K562 (cell line): ENCODE results near the gene TARP.
"Not testable (repeated sequence)": the region's sequence is repeated elsewhere in the genome, so short reads cannot be mapped to it uniquely, and the experiment has no call there.

ENCODE experiments used
- ATAC-seq: fragments of 200-7000 bp; cut with Tn5 transposase; 3 replicates; pipeline ENCODE4 v1.9.1; 2020; ENCODE audit warnings: moderate library complexity
- BruUV-seq: library from RNA; stranded (reverse); fragments of 400-500 nt; replicated peaks from 2 replicates; lab custom pipeline; 2021; lab: Mats Ljungman, UMichigan
- CTCF ChIA-PET: fragments of 300-600 bp; formaldehyde crosslinking; extraction: SDS; loops from one replicate; lab custom pipeline; 2021; ENCODE audit warnings: low intra/inter-chr PET ratio; lab: Yijun Ruan, JAX
- POLR2A ChIA-PET: fragments of 300-600, 350-650 bp; sonication (Branson Sonifier 250); formaldehyde crosslinking; extraction: SDS; loops from one replicate; lab custom pipeline; 2021; ENCODE audit warnings: antibody characterized with exemption, inconsistent platforms; lab: Yijun Ruan, JAX
- DNase-seq, 4 experiments: peaks; one replicate each; pipeline versions ENCODE4 v3.0.0 to v3.0.0-alpha.2; 2011 to 2018; ENCODE audit warnings: low spot score in 3 of 4, mixed read lengths in 3 of 4; ENCODE audit errors: extremely low read depth in 1 of 4
- FAIRE-seq: peaks from 2 replicates; lab custom pipeline; 2011; peaks lifted over from hg19 to GRCh38; lab: Jason Lieb, UNC
- H2AFZ ChIP-seq: 2 replicates; pipeline ENCODE4 v1.6.0; 2011; ENCODE audit warnings: low read depth, low read length, control low read depth, inconsistent platforms
- H3K27ac ChIP-seq: fragments of 200-600 bp; 3 replicates; pipeline ENCODE4 v1.8.0; 2011; ENCODE audit warnings: low read depth, mild to moderate bottlenecking, control low read depth, inconsistent platforms, low read length, moderate library complexity, mixed read lengths; ENCODE audit errors: extremely low read depth
- H3K27me3 ChIP-seq, 2 experiments: fragments of 300-600 bp in 1 of 2; 2 replicates in 1 of 2; 3 replicates in 1 of 2; pipeline versions ENCODE4 v1.6.0 to v1.8.0; 2011; ENCODE audit warnings: inconsistent platforms in 2 of 2, low read length in 2 of 2, mild to moderate bottlenecking in 1 of 2, mixed read lengths in 1 of 2, moderate library complexity in 1 of 2; ENCODE audit not compliant: control insufficient read depth in 2 of 2, insufficient read depth in 2 of 2
- H3K36me3 ChIP-seq: fragments of 300-600 bp; 3 replicates; pipeline ENCODE4 v1.8.0; 2011; ENCODE audit warnings: mild to moderate bottlenecking, low read length, inconsistent platforms; ENCODE audit not compliant: control insufficient read depth, insufficient read depth
- H3K4me1 ChIP-seq, 2 experiments: fragments of 200-600 bp in 1 of 2; replicated peaks in 1 of 2; 2 replicates in 1 of 2; 3 replicates in 1 of 2; pipeline versions ENCODE4 v1.5.1 to v1.8.0; 2011; ENCODE audit warnings: inconsistent platforms in 2 of 2, low read length in 2 of 2, mild to moderate bottlenecking in 1 of 2, mixed read lengths in 1 of 2, moderate library complexity in 1 of 2; ENCODE audit not compliant: control insufficient read depth in 2 of 2, insufficient read depth in 2 of 2
- H3K4me2 ChIP-seq: 2 replicates; pipeline ENCODE4 v1.6.1; 2011; ENCODE audit warnings: low read length, control low read depth, inconsistent platforms, mixed read lengths; ENCODE audit not compliant: insufficient read depth
- H3K4me3 ChIP-seq: fragments of 200-600 bp; sonication (generic), shearing (Covaris generic); 2 replicates; pipeline ENCODE4 v1.5.1; 2016; ENCODE audit warnings: control low read depth, inconsistent platforms
- H3K79me2 ChIP-seq: fragments of 200-600 bp; 3 replicates; pipeline ENCODE4 v1.8.0; 2011; ENCODE audit warnings: low read length, inconsistent platforms; ENCODE audit not compliant: control insufficient read depth, insufficient read depth
- H3K9ac ChIP-seq, 2 experiments: 2 replicates each; pipeline versions ENCODE4 v1.6.0 to v1.6.1; 2011; ENCODE audit warnings: low read depth in 2 of 2, low read length in 2 of 2, control low read depth in 1 of 2, inconsistent platforms in 1 of 2, mild to moderate bottlenecking in 1 of 2, mixed read lengths in 1 of 2; ENCODE audit not compliant: insufficient read depth in 1 of 2
- H3K9me1 ChIP-seq: one replicate; pipeline ENCODE4 v1.6.0; 2011; ENCODE audit warnings: inconsistent platforms, mild to moderate bottlenecking, low read length, moderate library complexity; ENCODE audit not compliant: control insufficient read depth, insufficient read depth
- H3K9me3 ChIP-seq: replicated peaks from 2 replicates; pipeline ENCODE4 v1.5.1; 2011; ENCODE audit warnings: low read depth, low read length, inconsistent platforms; ENCODE audit not compliant: control insufficient read depth, insufficient read depth
- H4K20me1 ChIP-seq: replicated peaks from 2 replicates; pipeline ENCODE4 v1.6.1; 2011; ENCODE audit warnings: low read length, inconsistent platforms, mixed read lengths; ENCODE audit not compliant: control insufficient read depth, insufficient read depth
- IRF1 ChIP-seq: sonication (generic); formaldehyde crosslinking; IDR thresholded peaks from 2 replicates; pipeline ENCODE4 v1.8.0; 2022; ENCODE audit warnings: missing genetic modification reagents, mild to moderate bottlenecking, borderline replicate concordance
- WGBS: fragments of 100-300 bp; shearing (Covaris generic); methylation state at CpG from one replicate; pipeline ENCODE4 v1.1.6; 2016; ENCODE audit warnings: low coverage, mixed read lengths; ENCODE audit not compliant: insufficient coverage; ENCODE audit errors: missing lambda C conversion rate; 5-methylcytosine and 5-hydroxymethylcytosine counted together
- in situ Hi-C: fragments of 300-500 bp; cut with MboI; formaldehyde crosslinking; loops from 4 replicates; pipeline ENCODE4 v1.15.0; 2018; ENCODE audit warnings: inconsistent platforms, mixed read lengths
- intact Hi-C: fragments of 100-400 bp; cut with micrococcal nuclease; formaldehyde crosslinking; loops from 2 replicates; pipeline ENCODE4 v1.14.2; 2022

The TARP gene

GRCh38 chr7:38235606-38236005 is 37.8 kb downstream of the TARP start:
- TF ChIP-seq IRF1 = no peak
- TF ChIP-seq, all 486 proteins: peak for 0
- H3K9me3 ChIP-seq = no peaks in the 10 kb centered on the region
- no peak overlapping the region for H3K4me2 ChIP-seq
- ChIA-PET POLR2A (interaction anchor here (0.5 kb wide), 1 partner anchor 9 kb away, joined by 3 read pairs; no protein-coding TSS in a partner anchor), CTCF (no interaction called here)
- H3K4me1 ChIP-seq = peaks cover 0 to 4% of the 10 kb centered on the region in 2 experiments; a peak in 1 of 5 replicates
- H2AFZ ChIP-seq = no peak overlapping the region
- H3K27ac ChIP-seq = no peak overlapping the region
- H3K79me2 ChIP-seq = no peaks in the 10 kb centered on the region
- DNase-seq (no peak), FAIRE-seq (no peak), ATAC-seq (no peak)
- no TSS peak for BruUV-seq
- intact Hi-C loops (no loop called here), in situ Hi-C loops (no loop called here)
- H3K27me3 ChIP-seq = peaks cover 3 to 15% of the 10 kb centered on the region in 2 experiments; a peak in 3 of 5 replicates
- WGBS = 12% methylated on average over 4 of the region's 4 CpGs
- no peaks in the 10 kb centered on the region for H3K9me1 ChIP-seq
- no peaks in the 10 kb centered on the region for H3K36me3 ChIP-seq
- no peak overlapping the region for H3K4me3 ChIP-seq
- H3K9ac ChIP-seq = no peak overlapping the region
- no peaks in the 10 kb centered on the region for H4K20me1 ChIP-seq

DNA sequence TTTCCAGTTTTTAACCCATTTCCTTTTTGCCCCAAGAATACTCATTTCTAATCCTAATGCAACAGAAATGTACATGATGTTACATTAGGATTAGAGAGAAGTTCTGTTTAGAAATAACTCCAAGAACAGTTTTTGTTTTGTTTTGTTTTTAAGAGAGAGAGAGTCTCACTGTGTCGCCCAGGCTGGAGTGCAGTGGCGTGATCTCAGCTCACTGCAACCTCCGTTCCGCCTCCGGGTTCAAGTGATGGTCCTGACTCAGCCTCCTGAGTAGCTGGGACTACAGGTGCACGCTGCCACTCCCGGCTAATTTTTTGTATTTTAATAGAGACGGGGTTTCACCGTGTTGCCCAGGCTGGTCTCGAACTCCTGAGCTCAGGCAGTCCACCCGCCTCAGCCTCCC is 38.7 kb downstream of the TARP start:
- H2AFZ ChIP-seq, in situ Hi-C loops, H3K4me1 ChIP-seq, H3K79me2 ChIP-seq, ATAC-seq, FAIRE-seq, POLR2A ChIA-PET, H4K20me1 ChIP-seq, H3K36me3 ChIP-seq, CTCF ChIA-PET, H3K9me3 ChIP-seq, H3K27ac ChIP-seq, DNase-seq, H3K4me3 ChIP-seq, intact Hi-C loops, H3K9ac ChIP-seq, H3K4me2 ChIP-seq, H3K9me1 ChIP-seq, BruUV-seq: not testable (repeated sequence)
- H3K27me3 ChIP-seq = peaks cover 3 to 13% of the 10 kb centered on the region in 2 experiments; a peak in 3 of 5 replicates
- WGBS = 29% methylated on average over 10 of the region's 11 CpGs
